SK-N-SH (cell line): ENCODE measurements around the gene RMC1. TPM values are rescaled to one million over a fixed set of nuclear protein-coding genes. Genes with fewer than 3 reads are reported as not detected.
"Not testable (repeated sequence)": the region's sequence is repeated elsewhere in the genome, so short reads cannot be mapped to it uniquely, and the experiment has no call there.

Experiments
- CTCF ChIA-PET: fragments of 300-600, 350-600 bp; formaldehyde crosslinking; extraction: SDS; loops from one replicate; lab custom pipeline; 2021; lab: Yijun Ruan, JAX
- POLR2A ChIA-PET: fragments of 350-600 bp; sonication (Branson Sonifier 250); formaldehyde crosslinking; extraction: SDS; loops from one replicate; lab custom pipeline; 2020; ENCODE audit warnings: antibody characterized with exemption, inconsistent platforms; lab: Yijun Ruan, JAX
- DNase-seq: peaks from one replicate; pipeline ENCODE4 v3.0.0; 2012
- H2AFZ ChIP-seq: fragments of 200-600 bp; sonication (generic); 2 replicates; pipeline ENCODE4 v1.8.1; 2016; ENCODE audit warnings: antibody characterized with exemption, mild to moderate bottlenecking, low read depth
- H3F3A ChIP-seq: fragments of 200-600 bp; sonication (generic); replicated peaks from 2 replicates; pipeline ENCODE3; 2016; ENCODE audit warnings: antibody characterized with exemption, mild to moderate bottlenecking; ENCODE audit not compliant: insufficient read depth
- H3K27ac ChIP-seq, 2 experiments: fragments of 200-500 bp in 1 of 2; fragments of 200-600 bp in 1 of 2; sonication (Bioruptor generic) in 1 of 2; sonication (generic), shearing (Covaris generic) in 1 of 2; 2 replicates each; pipeline versions ENCODE4 v1.5.1 to v1.6.1; 2014 to 2016; ENCODE audit warnings: low read depth in 2 of 2, inconsistent platforms in 1 of 2, low read length in 1 of 2, mild to moderate bottlenecking in 1 of 2, mixed read lengths in 1 of 2
- H3K27me3 ChIP-seq: fragments of 200-600 bp; sonication (generic), shearing (Covaris generic); 2 replicates; pipeline ENCODE4 v1.6.1; 2016; ENCODE audit warnings: mixed run types; ENCODE audit not compliant: insufficient read depth
- H3K36me3 ChIP-seq, 2 experiments: fragments of 200-500 bp in 1 of 2; fragments of 200-600 bp in 1 of 2; sonication (Bioruptor generic) in 1 of 2; sonication (generic) in 1 of 2; replicated peaks in 1 of 2; 2 replicates each; pipeline versions ENCODE3 to v1.5.1; 2014 to 2016; ENCODE audit warnings: low read length in 1 of 2, mild to moderate bottlenecking in 1 of 2; ENCODE audit not compliant: insufficient read depth in 2 of 2, control insufficient read depth in 1 of 2
- H3K4me1 ChIP-seq, 2 experiments: fragments of 200-500 bp in 1 of 2; fragments of 200-600 bp in 1 of 2; sonication (Bioruptor generic) in 1 of 2; sonication (generic), shearing (Covaris generic) in 1 of 2; 2 replicates each; pipeline versions ENCODE4 v1.5.1 to v1.6.1; 2014 to 2016; ENCODE audit warnings: low read depth in 1 of 2, low read length in 1 of 2, mixed run types in 1 of 2; ENCODE audit not compliant: insufficient read depth in 2 of 2, control insufficient read depth in 1 of 2
- H3K4me2 ChIP-seq: fragments of 200-600 bp; sonication (generic), shearing (Covaris generic); 2 replicates; pipeline ENCODE4 v1.6.1; 2017; ENCODE audit warnings: mixed run types
- H3K4me3 ChIP-seq, 2 experiments: fragments of 200-500 bp in 1 of 2; fragments of 200-600 bp in 1 of 2; sonication (Bioruptor generic) in 1 of 2; sonication (generic), shearing (Covaris generic) in 1 of 2; 2 replicates each; pipeline versions ENCODE4 v1.5.1 to v1.8.1; 2014 to 2016; ENCODE audit warnings: low read depth in 2 of 2, inconsistent platforms in 1 of 2, low read length in 1 of 2, mild to moderate bottlenecking in 1 of 2, mixed read lengths in 1 of 2, moderate library complexity in 1 of 2
- H3K79me2 ChIP-seq: fragments of 200-600 bp; sonication (generic); 2 replicates; pipeline ENCODE4 v1.8.1; 2017; ENCODE audit warnings: mild to moderate bottlenecking; ENCODE audit not compliant: insufficient read depth
- H3K9ac ChIP-seq: fragments of 200-600 bp; sonication (generic); 2 replicates; pipeline ENCODE4 v1.6.1; 2017; ENCODE audit warnings: mixed run types
- H3K9me2 ChIP-seq: fragments of 200-600 bp; sonication (generic); 2 replicates; pipeline ENCODE4 v1.6.1; 2017; ENCODE audit warnings: mixed run types
- H3K9me3 ChIP-seq: fragments of 200-600 bp; sonication (generic); 2 replicates; pipeline ENCODE4 v1.6.1; 2017; ENCODE audit warnings: mixed run types, mild to moderate bottlenecking, moderate library complexity
- H4K20me1 ChIP-seq: fragments of 200-600 bp; sonication (generic); 2 replicates; pipeline ENCODE4 v1.6.1; 2017; ENCODE audit warnings: mild to moderate bottlenecking, mixed run types; ENCODE audit not compliant: insufficient read depth
- EP300 ChIP-seq, 2 experiments: IDR thresholded peaks; 2 replicates each; pipeline versions ENCODE4 v1.4.0 to v1.6.1; 2012; ENCODE audit warnings: borderline replicate concordance in 1 of 2, low read depth in 1 of 2, low read length in 1 of 2
- FOSL2 ChIP-seq: IDR thresholded peaks from 2 replicates; pipeline ENCODE4 v1.4.0; 2012; ENCODE audit warnings: low read depth, mild to moderate bottlenecking, moderate library complexity, borderline replicate concordance
- FOXM1 ChIP-seq: IDR thresholded peaks from 2 replicates; pipeline ENCODE4 v1.4.0; 2012; ENCODE audit warnings: low read depth, mild to moderate bottlenecking
- GATA2 ChIP-seq: sonication (generic); formaldehyde crosslinking; IDR thresholded peaks from 2 replicates; pipeline ENCODE4 v1.5.0; 2020; ENCODE audit warnings: mild to moderate bottlenecking, missing genetic modification reagents
- JUND ChIP-seq: IDR thresholded peaks from 2 replicates; pipeline ENCODE4 v1.4.0; 2012
- MEF2A ChIP-seq: IDR thresholded peaks from 2 replicates; pipeline ENCODE4 v1.4.0; 2012; ENCODE audit warnings: low read depth, borderline replicate concordance
- MXI1 ChIP-seq: IDR thresholded peaks from 2 replicates; pipeline ENCODE4 v1.6.1; 2012; ENCODE audit warnings: mild to moderate bottlenecking, low read depth, low read length, improper control_type of control experiment
- POLR2AphosphoS5 ChIP-seq: IDR thresholded peaks from 2 replicates; pipeline ENCODE4 v1.6.1; 2012; ENCODE audit warnings: low read depth, low read length
- RAD21 ChIP-seq: IDR thresholded peaks from 2 replicates; pipeline ENCODE4 v1.6.1; 2012; ENCODE audit warnings: mild to moderate bottlenecking, low read length
- RXRA ChIP-seq: IDR thresholded peaks from 2 replicates; pipeline ENCODE4 v1.4.0; 2012; ENCODE audit warnings: low read depth, mild to moderate bottlenecking, borderline replicate concordance
- SIN3A ChIP-seq: IDR thresholded peaks from 2 replicates; pipeline ENCODE4 v1.6.1; 2012; ENCODE audit warnings: low read depth, mild to moderate bottlenecking, low read length, moderate library complexity, borderline replicate concordance
- SMC3 ChIP-seq: IDR thresholded peaks from 2 replicates; pipeline ENCODE4 v1.6.1; 2012; ENCODE audit warnings: low read depth, low read length, improper control_type of control experiment
- WGBS: methylation state at CpG from one replicate; pipeline ENCODE4 v1.1.6; 2017; ENCODE audit warnings: low lambda C conversion rate; 5-methylcytosine and 5-hydroxymethylcytosine counted together
- polyA plus RNA-seq, 3 experiments: library from polyadenylated mRNA; depleted of rRNA; stranded (reverse); fragments of >200 nt; gene quantifications; 2 replicates each; pipeline ENCODE4 v1.2.3, GENCODE V29; 2012
- TF ChIP-seq, protein P1 (sequence below): IDR thresholded peaks from 2 replicates; pipeline ENCODE4 v1.4.0; 2012; ENCODE audit warnings: low read depth, borderline replicate concordance
- TF ChIP-seq, protein P2 (sequence below): IDR thresholded peaks from 2 replicates; pipeline ENCODE4 v1.6.1; 2012; ENCODE audit warnings: mild to moderate bottlenecking, low read depth, low read length, moderate library complexity

Gene RMC1
- polyA plus RNA-seq, 1 of the 3 experiments (the other 2 are of a cell fraction): 26.4 TPM

DNA sequence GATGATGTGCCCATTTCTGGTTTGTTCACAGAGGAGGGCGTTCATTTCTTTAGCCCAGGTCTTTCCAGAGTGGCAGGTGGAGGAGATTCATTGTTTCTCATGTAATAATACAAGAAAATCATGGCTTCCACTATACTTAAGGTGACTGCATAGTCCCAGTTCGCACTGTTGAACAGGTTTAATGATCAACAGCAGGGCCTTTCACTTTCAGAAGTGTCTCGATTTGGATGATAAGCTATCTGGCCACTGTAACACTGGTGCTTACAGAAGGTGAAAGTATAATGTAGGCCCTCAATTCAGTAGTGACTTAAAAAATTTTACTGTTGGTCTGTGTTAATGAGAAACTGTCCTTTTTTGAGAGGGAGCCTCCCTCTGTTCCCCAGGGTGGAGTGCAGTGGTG lies 1.4 kb downstream of the RMC1 start:
- peak overlapping the region; percentile 94; the same call in 1 of the 2 replicates for H3K9ac ChIP-seq

DNA sequence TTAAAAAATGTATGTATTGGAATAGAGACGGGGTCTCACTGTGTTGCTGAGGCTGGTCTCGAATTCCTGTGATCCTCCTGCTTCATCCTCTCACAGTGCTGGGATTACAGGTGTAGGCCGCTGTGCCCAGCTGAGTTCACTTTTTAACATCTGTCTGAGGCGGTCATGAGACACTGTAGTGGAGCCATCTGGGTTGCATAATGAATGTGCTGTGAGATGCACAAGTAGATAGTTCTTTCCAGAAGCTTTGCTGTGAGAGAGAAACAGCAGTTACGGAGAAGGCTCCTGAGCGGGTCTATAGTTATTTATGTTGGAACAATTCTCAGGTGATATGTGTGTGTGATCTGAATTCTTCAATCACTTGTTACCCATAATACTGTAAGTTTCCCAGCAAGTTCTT lies 3.1 kb downstream of the RMC1 start:
- CTCF ChIA-PET: interaction anchor here (0.6 to 4.5 kb wide), 4 partner anchors 8 to 211 kb away, joined by 3 to 20 read pairs (median 12); no protein-coding TSS in a partner anchor
- TF ChIP-seq RXRA: no peak
- TF ChIP-seq EP300 (IDR thresholded peaks at IDR 0.05; ENCODE audit: borderline replicate concordance in 1 of 2, low read depth in 1 of 2, low read length in 1 of 2): peak in 1 of 2 experiments; percentile 52; a peak in 2 of 4 replicates
- no peak for TF ChIP-seq MXI1
- no peak for TF ChIP-seq FOXM1
- peak; percentile 67 for TF ChIP-seq GATA2
- no peak for TF ChIP-seq FOSL2
- no peak for TF ChIP-seq POLR2AphosphoS5
- TF ChIP-seq, protein P1, sequence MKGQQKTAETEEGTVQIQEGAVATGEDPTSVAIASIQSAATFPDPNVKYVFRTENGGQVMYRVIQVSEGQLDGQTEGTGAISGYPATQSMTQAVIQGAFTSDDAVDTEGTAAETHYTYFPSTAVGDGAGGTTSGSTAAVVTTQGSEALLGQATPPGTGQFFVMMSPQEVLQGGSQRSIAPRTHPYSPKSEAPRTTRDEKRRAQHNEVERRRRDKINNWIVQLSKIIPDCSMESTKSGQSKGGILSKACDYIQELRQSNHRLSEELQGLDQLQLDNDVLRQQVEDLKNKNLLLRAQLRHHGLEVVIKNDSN: no peak
- DNase-seq: peak; percentile 29
- POLR2A ChIA-PET: no interaction called here
- no peak overlapping the region for H3K9ac ChIP-seq
- no peak overlapping the region for H2AFZ ChIP-seq
- H3K36me3 ChIP-seq: peaks cover 14 to 32% of the 10 kb centered on the region in 2 experiments
- no peaks in the 10 kb centered on the region for H3K9me3 ChIP-seq
- H3K27me3 ChIP-seq: no peaks in the 10 kb centered on the region
- peaks cover 8 to 20% of the 10 kb centered on the region in 2 experiments; a peak in 1 of 4 replicates for H3K4me1 ChIP-seq
- 96% methylated on average over 6 of the region's 6 CpGs for WGBS
- H3K79me2 ChIP-seq: peaks cover 42% of the 10 kb centered on the region
- peaks cover 5% of the 10 kb centered on the region for H3F3A ChIP-seq
- 0 out of 2 replicates have a peak, but pooled peaks cover 8% of the 10 kb centered on the region for H4K20me1 ChIP-seq
- H3K9me2 ChIP-seq: no peaks in the 10 kb centered on the region
- H3K27ac ChIP-seq: no peak overlapping the region
- no peak overlapping the region for H3K4me3 ChIP-seq
- H3K4me2 ChIP-seq: no peak overlapping the region

More for the DNA sequence above, 1.4 kb downstream of the RMC1 start:
- DNase-seq: no peak
- peak overlapping the region in 1 of 2 experiments; percentile 96; a peak in 3 of 4 replicates for H3K4me3 ChIP-seq
- H3K9me3 ChIP-seq: no peaks in the 10 kb centered on the region
- H3F3A ChIP-seq: peaks cover 5% of the 10 kb centered on the region
- POLR2A ChIA-PET: no interaction called here
- peak overlapping the region; percentile 89 for H3K4me2 ChIP-seq
- peaks cover 42% of the 10 kb centered on the region for H3K79me2 ChIP-seq
- H3K36me3 ChIP-seq: peaks cover 11 to 17% of the 10 kb centered on the region in 2 experiments
- H2AFZ ChIP-seq: no peak overlapping the region; the same call in 1 of the 2 replicates
- H3K27me3 ChIP-seq: no peaks in the 10 kb centered on the region
- TF ChIP-seq JUND (no peak), SMC3 (no peak), RAD21 (no peak), SIN3A (no peak), MEF2A (no peak)
- TF ChIP-seq, protein P2, sequence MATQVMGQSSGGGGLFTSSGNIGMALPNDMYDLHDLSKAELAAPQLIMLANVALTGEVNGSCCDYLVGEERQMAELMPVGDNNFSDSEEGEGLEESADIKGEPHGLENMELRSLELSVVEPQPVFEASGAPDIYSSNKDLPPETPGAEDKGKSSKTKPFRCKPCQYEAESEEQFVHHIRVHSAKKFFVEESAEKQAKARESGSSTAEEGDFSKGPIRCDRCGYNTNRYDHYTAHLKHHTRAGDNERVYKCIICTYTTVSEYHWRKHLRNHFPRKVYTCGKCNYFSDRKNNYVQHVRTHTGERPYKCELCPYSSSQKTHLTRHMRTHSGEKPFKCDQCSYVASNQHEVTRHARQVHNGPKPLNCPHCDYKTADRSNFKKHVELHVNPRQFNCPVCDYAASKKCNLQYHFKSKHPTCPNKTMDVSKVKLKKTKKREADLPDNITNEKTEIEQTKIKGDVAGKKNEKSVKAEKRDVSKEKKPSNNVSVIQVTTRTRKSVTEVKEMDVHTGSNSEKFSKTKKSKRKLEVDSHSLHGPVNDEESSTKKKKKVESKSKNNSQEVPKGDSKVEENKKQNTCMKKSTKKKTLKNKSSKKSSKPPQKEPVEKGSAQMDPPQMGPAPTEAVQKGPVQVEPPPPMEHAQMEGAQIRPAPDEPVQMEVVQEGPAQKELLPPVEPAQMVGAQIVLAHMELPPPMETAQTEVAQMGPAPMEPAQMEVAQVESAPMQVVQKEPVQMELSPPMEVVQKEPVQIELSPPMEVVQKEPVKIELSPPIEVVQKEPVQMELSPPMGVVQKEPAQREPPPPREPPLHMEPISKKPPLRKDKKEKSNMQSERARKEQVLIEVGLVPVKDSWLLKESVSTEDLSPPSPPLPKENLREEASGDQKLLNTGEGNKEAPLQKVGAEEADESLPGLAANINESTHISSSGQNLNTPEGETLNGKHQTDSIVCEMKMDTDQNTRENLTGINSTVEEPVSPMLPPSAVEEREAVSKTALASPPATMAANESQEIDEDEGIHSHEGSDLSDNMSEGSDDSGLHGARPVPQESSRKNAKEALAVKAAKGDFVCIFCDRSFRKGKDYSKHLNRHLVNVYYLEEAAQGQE: no peak
- no peak overlapping the region for H3K27ac ChIP-seq
- CTCF ChIA-PET: interaction anchor here (0.6 to 4.5 kb wide), 7 partner anchors 9 to 603 kb away, joined by 3 to 20 read pairs (median 4); no protein-coding TSS in a partner anchor
- 0 out of 2 replicates have a peak, but pooled peaks cover 8% of the 10 kb centered on the region for H4K20me1 ChIP-seq
- WGBS: 97% methylated on average over 3 of the region's 3 CpGs
- H3K9me2 ChIP-seq: no peaks in the 10 kb centered on the region
- peaks cover 8 to 20% of the 10 kb centered on the region in 2 experiments; a peak in 1 of 4 replicates for H3K4me1 ChIP-seq

DNA sequence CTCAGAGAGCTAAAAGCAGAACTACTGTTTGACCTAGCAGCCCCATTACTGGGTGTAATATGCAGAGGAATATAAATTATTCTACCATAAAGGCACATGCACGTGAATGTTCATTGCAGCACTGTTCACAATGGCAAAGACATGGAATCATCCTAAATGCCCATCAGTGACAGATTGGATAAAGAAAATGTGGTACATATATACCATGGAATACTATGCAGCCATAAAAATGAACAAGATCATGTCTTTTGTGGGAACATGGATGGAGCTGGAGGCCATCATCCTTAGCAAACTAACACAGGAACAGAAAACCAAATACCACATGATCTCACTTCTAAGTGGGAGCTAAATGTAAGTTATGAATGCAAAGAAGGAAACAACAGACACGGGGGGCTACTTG lies 7.6 kb downstream of the RMC1 start:
- 92% methylated on average over 2 of the region's 2 CpGs for WGBS
- H3K27ac ChIP-seq, H2AFZ ChIP-seq, H4K20me1 ChIP-seq, DNase-seq, POLR2A ChIA-PET, H3K9me3 ChIP-seq, H3K4me2 ChIP-seq, H3K4me3 ChIP-seq, H3K9ac ChIP-seq, H3K27me3 ChIP-seq, H3K9me2 ChIP-seq: not testable (repeated sequence)
- CTCF ChIA-PET: interaction anchor here (1.7 to 3.6 kb wide), 2 partner anchors 12 to 192 kb away, joined by 8 to 15 read pairs; no protein-coding TSS in a partner anchor
- Histone ChIP-seq H3K4me1 (peaks cover 0 to 12% of the 10 kb centered on the region in 2 experiments; a peak in 1 of 4 replicates), H3K36me3 (peaks cover 16 to 44% of the 10 kb centered on the region in 2 experiments), H3K79me2 (peaks cover 16% of the 10 kb centered on the region; the same call in 1 of the 2 replicates), H3F3A (peaks cover 12% of the 10 kb centered on the region)
